C4-2B (cell line): ENCODE data around the gene DCAF6.

Experiments used
- H3K27ac ChIP-seq: fragments of 450-650 bp; 2 replicates; pipeline ENCODE4 v1.5.1; 2017
- ZFX ChIP-seq: fragments of 450-650 bp; IDR thresholded peaks from 2 replicates; pipeline ENCODE4 v1.6.1; 2017
- TF ChIP-seq, protein P1 (sequence below): fragments of 450-650 bp; conservative IDR thresholded peaks from 2 replicates; pipeline ENCODE4 v1.5.1; 2017; ENCODE audit warnings: mild to moderate bottlenecking

DCAF6 gene

GRCh38 chr1:167966050-167966449 lies 29.6 kb downstream of the DCAF6 start:
- H3K27ac ChIP-seq: peak overlapping the region; percentile 7; the same call in 1 of the 2 replicates
- TF ChIP-seq, protein P1, sequence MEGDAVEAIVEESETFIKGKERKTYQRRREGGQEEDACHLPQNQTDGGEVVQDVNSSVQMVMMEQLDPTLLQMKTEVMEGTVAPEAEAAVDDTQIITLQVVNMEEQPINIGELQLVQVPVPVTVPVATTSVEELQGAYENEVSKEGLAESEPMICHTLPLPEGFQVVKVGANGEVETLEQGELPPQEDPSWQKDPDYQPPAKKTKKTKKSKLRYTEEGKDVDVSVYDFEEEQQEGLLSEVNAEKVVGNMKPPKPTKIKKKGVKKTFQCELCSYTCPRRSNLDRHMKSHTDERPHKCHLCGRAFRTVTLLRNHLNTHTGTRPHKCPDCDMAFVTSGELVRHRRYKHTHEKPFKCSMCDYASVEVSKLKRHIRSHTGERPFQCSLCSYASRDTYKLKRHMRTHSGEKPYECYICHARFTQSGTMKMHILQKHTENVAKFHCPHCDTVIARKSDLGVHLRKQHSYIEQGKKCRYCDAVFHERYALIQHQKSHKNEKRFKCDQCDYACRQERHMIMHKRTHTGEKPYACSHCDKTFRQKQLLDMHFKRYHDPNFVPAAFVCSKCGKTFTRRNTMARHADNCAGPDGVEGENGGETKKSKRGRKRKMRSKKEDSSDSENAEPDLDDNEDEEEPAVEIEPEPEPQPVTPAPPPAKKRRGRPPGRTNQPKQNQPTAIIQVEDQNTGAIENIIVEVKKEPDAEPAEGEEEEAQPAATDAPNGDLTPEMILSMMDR: no peak
- TF ChIP-seq ZFX: no peak

- no peak overlapping the region for H3K27ac ChIP-seq
- TF ChIP-seq, protein P1: no peak
- TF ChIP-seq ZFX: no peak
Observed at GRCh38 chr1:167968569-167968968, 32.1 kb downstream of the DCAF6 start.

DNA sequence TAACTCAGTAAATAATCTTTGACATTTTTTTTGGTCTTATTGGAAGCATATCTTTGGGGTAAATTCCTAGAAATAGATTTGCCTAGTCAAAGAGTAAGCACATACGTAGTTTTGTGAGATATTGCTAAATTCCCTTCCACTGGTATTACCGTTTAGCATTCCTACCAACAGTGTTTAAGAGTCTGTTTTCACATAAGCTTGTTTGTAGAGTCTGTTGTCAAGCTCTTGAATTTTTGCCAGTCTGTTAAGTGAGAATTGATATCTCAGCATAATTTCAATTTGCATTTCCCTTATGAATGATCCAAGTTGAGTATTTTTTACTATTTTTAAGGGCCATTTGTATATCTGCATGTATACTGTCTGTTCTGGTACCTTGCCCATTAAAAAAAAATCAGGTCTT lies 37.3 kb downstream of the DCAF6 start:
- no peak for TF ChIP-seq ZFX
- TF ChIP-seq, protein P1: no peak
- H3K27ac ChIP-seq: no peak overlapping the region

DNA sequence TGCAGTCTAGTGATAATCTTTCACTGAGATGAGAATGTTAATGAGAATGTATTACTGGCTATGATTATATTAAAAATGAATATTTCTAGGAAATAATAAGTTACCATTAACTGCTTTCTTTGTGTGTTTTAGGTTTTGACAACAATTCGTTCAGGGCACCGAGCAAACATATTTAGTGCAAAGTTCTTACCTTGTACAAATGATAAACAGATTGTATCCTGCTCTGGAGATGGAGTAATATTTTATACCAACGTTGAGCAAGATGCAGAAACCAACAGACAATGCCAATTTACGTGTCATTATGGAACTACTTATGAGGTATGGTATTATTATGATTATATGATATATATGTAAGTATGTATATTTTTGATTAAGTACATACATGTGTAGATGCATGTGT lies 38.2 kb downstream of the DCAF6 start:
- TF ChIP-seq, protein P1: no peak
- TF ChIP-seq ZFX: no peak
- H3K27ac ChIP-seq: no peak overlapping the region

- no peak for TF ChIP-seq ZFX
- TF ChIP-seq, protein P1: no peak
Observed at GRCh38 chr1:167977245-167977644, 40.8 kb downstream of the DCAF6 start.

GRCh38 chr1:167981933-167982332 lies 45.5 kb downstream of the DCAF6 start:
- TF ChIP-seq ZFX: no peak
- TF ChIP-seq, protein P1: no peak
- H3K27ac ChIP-seq: no peak overlapping the region

More at GRCh38 chr1:167977245-167977644, 40.8 kb downstream of the DCAF6 start:
- H3K27ac ChIP-seq: no peak overlapping the region

- H3K27ac ChIP-seq: no peak overlapping the region
- TF ChIP-seq, protein P1: no peak
- TF ChIP-seq ZFX: no peak
Observed at GRCh38 chr1:167983797-167984420, 47.4 kb downstream of the DCAF6 start.
